HEK293 (cell line): Measurements from ENCODE around the gene HTT.

Source experiments
- CTCF ChIA-PET: fragments of 350-600 bp; formaldehyde crosslinking; extraction: SDS; loops from one replicate; lab custom pipeline; 2021; ENCODE audit warnings: antibody characterized with exemption; lab: Yijun Ruan, JAX
- POLR2A ChIA-PET: fragments of 300-600 bp; formaldehyde crosslinking; extraction: SDS; loops from one replicate; lab custom pipeline; 2020; ENCODE audit warnings: antibody characterized with exemption, inconsistent platforms; lab: Yijun Ruan, JAX
- H3K27ac ChIP-seq: fragments of 200-500 bp; sonication (Bioruptor generic); 2 replicates; pipeline ENCODE4 v1.5.1; 2014; ENCODE audit warnings: low read depth, low read length, control low read depth, inconsistent platforms; ENCODE audit errors: extremely low read depth
- H3K36me3 ChIP-seq, 2 experiments: fragments of 200-500 bp in 1 of 2; sonication (Bioruptor generic) in 1 of 2; 1 replicate in 1 of 2; 2 replicates in 1 of 2; pipeline ENCODE4 v1.5.1; 2014 to 2017; ENCODE audit warnings: inconsistent platforms in 2 of 2, low read length in 2 of 2; ENCODE audit not compliant: control insufficient read depth in 2 of 2, insufficient read depth in 1 of 2
- H3K4me1 ChIP-seq: fragments of 200-500 bp; sonication (Bioruptor generic); 2 replicates; pipeline ENCODE4 v1.5.1; 2014; ENCODE audit warnings: mild to moderate bottlenecking, low read length, inconsistent platforms; ENCODE audit not compliant: control insufficient read depth, insufficient read depth
- H3K4me3 ChIP-seq: 2 replicates; pipeline ENCODE4 v1.5.1; 2011; ENCODE audit warnings: low read depth, mild to moderate bottlenecking, control low read depth, low read length, moderate library complexity
- H3K9me3 ChIP-seq: fragments of 200-500 bp; sonication (Bioruptor generic); 2 replicates; pipeline ENCODE4 v1.5.1; 2014; ENCODE audit warnings: low read depth, low read length, inconsistent platforms; ENCODE audit not compliant: control insufficient read depth, insufficient read depth
- EGR2 ChIP-seq: fragments of 450-650 bp; formaldehyde crosslinking; IDR thresholded peaks from 2 replicates; pipeline ENCODE4 v1.5.1; 2016; ENCODE audit warnings: low read depth, missing biosample characterization, missing genetic modification characterization
- GLIS2 ChIP-seq: fragments of 450-650 bp; formaldehyde crosslinking; IDR thresholded peaks from 2 replicates; pipeline ENCODE4 v1.5.1; 2016; ENCODE audit warnings: missing biosample characterization, missing genetic modification characterization
- KLF10 ChIP-seq: fragments of 450-650 bp; IDR thresholded peaks from 2 replicates; pipeline ENCODE4 v1.5.1; 2018; ENCODE audit warnings: missing biosample characterization, mild to moderate bottlenecking, missing genetic modification characterization
- KLF17 ChIP-seq: fragments of 450-650 bp; formaldehyde crosslinking; IDR thresholded peaks from 2 replicates; pipeline ENCODE4 v1.5.1; 2016; ENCODE audit warnings: missing biosample characterization, missing genetic modification characterization
- ZBTB8A ChIP-seq: fragments of 450-650 bp; formaldehyde crosslinking; IDR thresholded peaks from 2 replicates; pipeline ENCODE4 v1.5.1; 2016; ENCODE audit warnings: missing biosample characterization, missing genetic modification characterization
- ZNF10 ChIP-seq: fragments of 450-650 bp; formaldehyde crosslinking; IDR thresholded peaks from 2 replicates; pipeline ENCODE4 v1.5.1; 2017; ENCODE audit warnings: missing biosample characterization, missing genetic modification characterization
- ZNF416 ChIP-seq: fragments of 450-650 bp; formaldehyde crosslinking; IDR thresholded peaks from 2 replicates; pipeline ENCODE4 v1.5.1; 2016; ENCODE audit warnings: missing biosample characterization, missing genetic modification characterization
- ZNF433 ChIP-seq: fragments of 450-650 bp; formaldehyde crosslinking; IDR thresholded peaks from 2 replicates; pipeline ENCODE4 v1.5.1; 2016; ENCODE audit warnings: missing biosample characterization, missing genetic modification characterization, low read depth
- ZNF449 ChIP-seq: fragments of 450-650 bp; formaldehyde crosslinking; IDR thresholded peaks from 2 replicates; pipeline ENCODE4 v1.5.1; 2017; ENCODE audit warnings: missing biosample characterization, mild to moderate bottlenecking, missing genetic modification characterization, moderate library complexity
- ZNF501 ChIP-seq: fragments of 450-650 bp; formaldehyde crosslinking; IDR thresholded peaks from 2 replicates; pipeline ENCODE4 v1.5.1; 2016; ENCODE audit warnings: missing biosample characterization, missing genetic modification characterization
- ZNF580 ChIP-seq: fragments of 450-650 bp; formaldehyde crosslinking; IDR thresholded peaks from 2 replicates; pipeline ENCODE4 v1.5.1; 2016; ENCODE audit warnings: missing biosample characterization, missing genetic modification characterization
- ZNF621 ChIP-seq: fragments of 450-650 bp; formaldehyde crosslinking; IDR thresholded peaks from 2 replicates; pipeline ENCODE4 v1.5.1; 2017; ENCODE audit warnings: missing biosample characterization, missing genetic modification characterization
- ZNF664 ChIP-seq: fragments of 450-650 bp; formaldehyde crosslinking; IDR thresholded peaks from 2 replicates; pipeline ENCODE4 v1.5.1; 2016; ENCODE audit warnings: missing biosample characterization, missing genetic modification characterization
- ZNF747 ChIP-seq: fragments of 450-650 bp; formaldehyde crosslinking; IDR thresholded peaks from 2 replicates; pipeline ENCODE4 v1.5.1; 2016; ENCODE audit warnings: missing biosample characterization, missing genetic modification characterization
- ZNF777 ChIP-seq: fragments of 450-650 bp; formaldehyde crosslinking; IDR thresholded peaks from 2 replicates; pipeline ENCODE4 v1.5.1; 2017; ENCODE audit warnings: missing biosample characterization, missing genetic modification characterization, borderline replicate concordance
- ZNF837 ChIP-seq: fragments of 450-650 bp; formaldehyde crosslinking; IDR thresholded peaks from 2 replicates; pipeline ENCODE4 v1.5.1; 2016; ENCODE audit warnings: missing biosample characterization, missing genetic modification characterization
- TF ChIP-seq, protein P1 (sequence below): fragments of 450-650 bp; formaldehyde crosslinking; optimal IDR thresholded peaks from 2 replicates; pipeline ENCODE3; 2016; ENCODE audit warnings: missing biosample characterization, mild to moderate bottlenecking, missing genetic modification characterization
- TF ChIP-seq, protein P2 (sequence below): fragments of 450-650 bp; formaldehyde crosslinking; IDR thresholded peaks from 2 replicates; pipeline ENCODE4 v1.5.1; 2016; ENCODE audit warnings: missing biosample characterization, missing genetic modification characterization, low read depth
- TF ChIP-seq, protein P3 (sequence below): fragments of 450-650 bp; formaldehyde crosslinking; IDR thresholded peaks from 2 replicates; pipeline ENCODE4 v1.5.1; 2016; ENCODE audit warnings: missing biosample characterization, missing genetic modification characterization, borderline replicate concordance
- TF ChIP-seq, protein P4 (sequence below): fragments of 450-650 bp; formaldehyde crosslinking; IDR thresholded peaks from 2 replicates; pipeline ENCODE4 v1.5.1; 2016; ENCODE audit warnings: missing biosample characterization, missing genetic modification characterization
- TF ChIP-seq, protein P5 (sequence below): fragments of 450-650 bp; formaldehyde crosslinking; conservative IDR thresholded peaks from 2 replicates; pipeline ENCODE4 v1.5.1; 2016; ENCODE audit warnings: low read depth, missing biosample characterization, missing genetic modification characterization

HTT gene

GRCh38 chr4:3292571-3293400 is 218.3 kb downstream of the HTT start, which contains the start of gene RGS12:
Gene RGS12, plus strand, starts transcription at chr4:3293021. Its CDS starts 23,150 bp downstream, at chr4:3316171.
- H3K4me3 ChIP-seq = peak within 1 kb of the TSS; percentile 68
- ChIA-PET CTCF (interaction anchor here (0.7 kb wide), 1 partner anchor 145 kb away, joined by 3 read pairs; no protein-coding TSS in a partner anchor), POLR2A (interaction anchor here (1.0 kb wide), 1 partner anchor 11 kb away, joined by 3 read pairs; no protein-coding TSS in a partner anchor)
- H3K9me3 ChIP-seq = no peaks in the 10 kb centered on the region
- peak within 1 kb of the TSS; percentile 63; the same call in 1 of the 2 replicates for H3K27ac ChIP-seq
- no peaks in the 10 kb centered on the region for H3K36me3 ChIP-seq
- H3K4me1 ChIP-seq = no peaks in the 10 kb centered on the region
- no peak for TF ChIP-seq ZNF747 (tag by site-specific recombination)
- 0 out of 2 replicates have a peak, but pooled peaks have one; percentile 0 for TF ChIP-seq ZBTB8A (tag by site-specific recombination)
- 0 out of 2 replicates have a peak, but pooled peaks have one; percentile 37 for TF ChIP-seq ZNF501 (tag by site-specific recombination)
- TF ChIP-seq, protein P1, sequence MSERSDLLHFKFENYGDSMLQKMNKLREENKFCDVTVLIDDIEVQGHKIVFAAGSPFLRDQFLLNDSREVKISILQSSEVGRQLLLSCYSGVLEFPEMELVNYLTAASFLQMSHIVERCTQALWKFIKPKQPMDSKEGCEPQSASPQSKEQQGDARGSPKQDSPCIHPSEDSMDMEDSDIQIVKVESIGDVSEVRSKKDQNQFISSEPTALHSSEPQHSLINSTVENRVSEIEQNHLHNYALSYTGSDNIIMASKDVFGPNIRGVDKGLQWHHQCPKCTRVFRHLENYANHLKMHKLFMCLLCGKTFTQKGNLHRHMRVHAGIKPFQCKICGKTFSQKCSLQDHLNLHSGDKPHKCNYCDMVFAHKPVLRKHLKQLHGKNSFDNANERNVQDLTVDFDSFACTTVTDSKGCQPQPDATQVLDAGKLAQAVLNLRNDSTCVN = peak; percentile 87
- TF ChIP-seq, protein P2, sequence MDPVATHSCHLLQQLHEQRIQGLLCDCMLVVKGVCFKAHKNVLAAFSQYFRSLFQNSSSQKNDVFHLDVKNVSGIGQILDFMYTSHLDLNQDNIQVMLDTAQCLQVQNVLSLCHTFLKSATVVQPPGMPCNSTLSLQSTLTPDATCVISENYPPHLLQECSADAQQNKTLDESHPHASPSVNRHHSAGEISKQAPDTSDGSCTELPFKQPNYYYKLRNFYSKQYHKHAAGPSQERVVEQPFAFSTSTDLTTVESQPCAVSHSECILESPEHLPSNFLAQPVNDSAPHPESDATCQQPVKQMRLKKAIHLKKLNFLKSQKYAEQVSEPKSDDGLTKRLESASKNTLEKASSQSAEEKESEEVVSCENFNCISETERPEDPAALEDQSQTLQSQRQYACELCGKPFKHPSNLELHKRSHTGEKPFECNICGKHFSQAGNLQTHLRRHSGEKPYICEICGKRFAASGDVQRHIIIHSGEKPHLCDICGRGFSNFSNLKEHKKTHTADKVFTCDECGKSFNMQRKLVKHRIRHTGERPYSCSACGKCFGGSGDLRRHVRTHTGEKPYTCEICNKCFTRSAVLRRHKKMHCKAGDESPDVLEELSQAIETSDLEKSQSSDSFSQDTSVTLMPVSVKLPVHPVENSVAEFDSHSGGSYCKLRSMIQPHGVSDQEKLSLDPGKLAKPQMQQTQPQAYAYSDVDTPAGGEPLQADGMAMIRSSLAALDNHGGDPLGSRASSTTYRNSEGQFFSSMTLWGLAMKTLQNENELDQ (tag by site-specific recombination) = no peak
- TF ChIP-seq EGR2 (tag by site-specific recombination) = no peak
- peak; percentile 62 for TF ChIP-seq GLIS2 (tag by site-specific recombination)
- no peak for TF ChIP-seq ZNF433
- TF ChIP-seq ZNF416 (tag by site-specific recombination) = no peak
- no peak for TF ChIP-seq ZNF449 (tag by site-specific recombination)
- TF ChIP-seq ZNF580 = no peak
- peak; percentile 88 for TF ChIP-seq ZNF777 (tag by site-specific recombination)
- TF ChIP-seq ZNF10 (tag by site-specific recombination) = no peak
- TF ChIP-seq ZNF621 (tag by site-specific recombination) = no peak
- TF ChIP-seq KLF10 (tag by site-specific recombination) = peak; percentile 83; the same call in 1 of the 2 replicates
- no peak for TF ChIP-seq ZNF837
- TF ChIP-seq, protein P3, sequence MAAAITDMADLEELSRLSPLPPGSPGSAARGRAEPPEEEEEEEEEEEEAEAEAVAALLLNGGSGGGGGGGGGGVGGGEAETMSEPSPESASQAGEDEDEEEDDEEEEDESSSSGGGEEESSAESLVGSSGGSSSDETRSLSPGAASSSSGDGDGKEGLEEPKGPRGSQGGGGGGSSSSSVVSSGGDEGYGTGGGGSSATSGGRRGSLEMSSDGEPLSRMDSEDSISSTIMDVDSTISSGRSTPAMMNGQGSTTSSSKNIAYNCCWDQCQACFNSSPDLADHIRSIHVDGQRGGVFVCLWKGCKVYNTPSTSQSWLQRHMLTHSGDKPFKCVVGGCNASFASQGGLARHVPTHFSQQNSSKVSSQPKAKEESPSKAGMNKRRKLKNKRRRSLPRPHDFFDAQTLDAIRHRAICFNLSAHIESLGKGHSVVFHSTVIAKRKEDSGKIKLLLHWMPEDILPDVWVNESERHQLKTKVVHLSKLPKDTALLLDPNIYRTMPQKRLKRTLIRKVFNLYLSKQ = no peak
- TF ChIP-seq, protein P4, sequence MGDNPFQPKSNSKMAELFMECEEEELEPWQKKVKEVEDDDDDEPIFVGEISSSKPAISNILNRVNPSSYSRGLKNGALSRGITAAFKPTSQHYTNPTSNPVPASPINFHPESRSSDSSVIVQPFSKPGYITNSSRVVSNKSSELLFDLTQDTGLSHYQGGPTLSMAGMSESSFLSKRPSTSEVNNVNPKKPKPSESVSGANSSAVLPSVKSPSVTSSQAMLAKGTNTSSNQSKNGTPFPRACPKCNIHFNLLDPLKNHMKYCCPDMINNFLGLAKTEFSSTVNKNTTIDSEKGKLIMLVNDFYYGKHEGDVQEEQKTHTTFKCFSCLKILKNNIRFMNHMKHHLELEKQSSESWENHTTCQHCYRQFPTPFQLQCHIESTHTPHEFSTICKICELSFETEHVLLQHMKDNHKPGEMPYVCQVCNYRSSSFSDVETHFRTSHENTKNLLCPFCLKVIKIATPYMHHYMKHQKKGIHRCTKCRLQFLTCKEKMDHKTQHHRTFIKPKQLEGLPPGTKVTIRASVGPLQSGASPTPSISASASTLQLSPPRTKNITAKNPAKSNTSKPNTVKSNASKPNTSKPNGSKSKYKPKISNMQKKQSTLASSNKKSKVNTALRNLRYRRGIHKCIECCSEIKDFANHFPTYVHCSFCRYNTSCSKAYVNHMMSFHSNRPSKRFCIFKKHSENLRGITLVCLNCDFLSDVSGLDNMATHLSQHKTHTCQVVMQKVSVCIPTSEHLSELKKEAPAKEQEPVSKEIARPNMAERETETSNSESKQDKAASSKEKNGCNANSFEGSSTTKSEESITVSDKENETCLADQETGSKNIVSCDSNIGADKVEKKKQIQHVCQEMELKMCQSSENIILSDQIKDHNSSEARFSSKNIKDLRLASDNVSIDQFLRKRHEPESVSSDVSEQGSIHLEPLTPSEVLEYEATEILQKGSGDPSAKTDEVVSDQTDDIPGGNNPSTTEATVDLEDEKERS = no peak
- TF ChIP-seq KLF17 (tag by site-specific recombination) = peak; percentile 46; the same call in 1 of the 2 replicates
- TF ChIP-seq, protein P5, sequence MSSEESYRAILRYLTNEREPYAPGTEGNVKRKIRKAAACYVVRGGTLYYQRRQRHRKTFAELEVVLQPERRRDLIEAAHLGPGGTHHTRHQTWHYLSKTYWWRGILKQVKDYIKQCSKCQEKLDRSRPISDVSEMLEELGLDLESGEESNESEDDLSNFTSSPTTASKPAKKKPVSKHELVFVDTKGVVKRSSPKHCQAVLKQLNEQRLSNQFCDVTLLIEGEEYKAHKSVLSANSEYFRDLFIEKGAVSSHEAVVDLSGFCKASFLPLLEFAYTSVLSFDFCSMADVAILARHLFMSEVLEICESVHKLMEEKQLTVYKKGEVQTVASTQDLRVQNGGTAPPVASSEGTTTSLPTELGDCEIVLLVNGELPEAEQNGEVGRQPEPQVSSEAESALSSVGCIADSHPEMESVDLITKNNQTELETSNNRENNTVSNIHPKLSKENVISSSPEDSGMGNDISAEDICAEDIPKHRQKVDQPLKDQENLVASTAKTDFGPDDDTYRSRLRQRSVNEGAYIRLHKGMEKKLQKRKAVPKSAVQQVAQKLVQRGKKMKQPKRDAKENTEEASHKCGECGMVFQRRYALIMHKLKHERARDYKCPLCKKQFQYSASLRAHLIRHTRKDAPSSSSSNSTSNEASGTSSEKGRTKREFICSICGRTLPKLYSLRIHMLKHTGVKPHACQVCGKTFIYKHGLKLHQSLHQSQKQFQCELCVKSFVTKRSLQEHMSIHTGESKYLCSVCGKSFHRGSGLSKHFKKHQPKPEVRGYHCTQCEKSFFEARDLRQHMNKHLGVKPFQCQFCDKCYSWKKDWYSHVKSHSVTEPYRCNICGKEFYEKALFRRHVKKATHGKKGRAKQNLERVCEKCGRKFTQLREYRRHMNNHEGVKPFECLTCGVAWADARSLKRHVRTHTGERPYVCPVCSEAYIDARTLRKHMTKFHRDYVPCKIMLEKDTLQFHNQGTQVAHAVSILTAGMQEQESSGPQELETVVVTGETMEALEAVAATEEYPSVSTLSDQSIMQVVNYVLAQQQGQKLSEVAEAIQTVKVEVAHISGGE (tag by site-specific recombination) = peak; percentile 85
- no peak for TF ChIP-seq ZNF664 (tag by site-specific recombination)
